Amniotic epithelial cell (primary cell): ENCODE data around the gene CSMD2.
A peak's percentile ranks its signal among the peaks of the same experiment; 100 is the strongest.

Source experiments
- DNase-seq: peaks from one replicate; pipeline ENCODE4 v3.0.0-alpha.2; 2010; ENCODE audit warnings: low read depth

CSMD2 gene

GRCh38 chr1:33960188-33960895 is 204.7 kb downstream of the CSMD2 start:
- DNase-seq, result no peak

- DNase-seq, result no peak
Observed at GRCh38 chr1:33957854-33958253, 207.2 kb downstream of the CSMD2 start.

- no peak for DNase-seq
Observed at GRCh38 chr1:33955096-33955495, 209.9 kb downstream of the CSMD2 start.

GRCh38 chr1:33949570-33949969 is 215.5 kb downstream of the CSMD2 start:
- DNase-seq, result no peak

- DNase-seq, result no peak
Observed at GRCh38 chr1:33948291-33948690, 216.7 kb downstream of the CSMD2 start.

GRCh38 chr1:33946836-33947235 is 218.2 kb downstream of the CSMD2 start:
- DNase-seq, result no peak

- no peak for DNase-seq
Observed at GRCh38 chr1:33944846-33945245, 220.2 kb downstream of the CSMD2 start.

- DNase-seq, result peak; percentile 5
Observed at GRCh38 chr1:33943978-33944377, 221.1 kb downstream of the CSMD2 start.

- no peak for DNase-seq
Observed at GRCh38 chr1:33932871-33933270, 232.2 kb downstream of the CSMD2 start.

GRCh38 chr1:33931111-33931475 is 233.9 kb downstream of the CSMD2 start:
- DNase-seq, result no peak

GRCh38 chr1:33930346-33931110 is 234.5 kb downstream of the CSMD2 start:
- DNase-seq, result no peak

- DNase-seq, result no peak
Observed at GRCh38 chr1:33928251-33928650, 236.8 kb downstream of the CSMD2 start.

- DNase-seq, result no peak
Observed at GRCh38 chr1:33927721-33928120, 237.3 kb downstream of the CSMD2 start.

- DNase-seq, result no peak
Observed at GRCh38 chr1:33925586-33925985, 239.4 kb downstream of the CSMD2 start.

- no peak for DNase-seq
Observed at GRCh38 chr1:33921281-33921680, 243.7 kb downstream of the CSMD2 start.

GRCh38 chr1:33918368-33918767 is 246.7 kb downstream of the CSMD2 start:
- DNase-seq, result no peak

GRCh38 chr1:33916786-33917185 is 248.2 kb downstream of the CSMD2 start:
- DNase-seq, result no peak

- DNase-seq, result no peak
Observed at GRCh38 chr1:33914531-33914930, 250.5 kb downstream of the CSMD2 start.

GRCh38 chr1:33908324-33908956 is 256.6 kb downstream of the CSMD2 start:
- DNase-seq, result no peak

- DNase-seq, result no peak
Observed at GRCh38 chr1:33906156-33906555, 258.9 kb downstream of the CSMD2 start.

GRCh38 chr1:33905241-33905640 is 259.8 kb downstream of the CSMD2 start:
- no peak for DNase-seq

- DNase-seq, result no peak
Observed at GRCh38 chr1:33903210-33903589, 261.8 kb downstream of the CSMD2 start.

GRCh38 chr1:33902486-33903209 is 262.4 kb downstream of the CSMD2 start:
- no peak for DNase-seq
